GM19397 (cell line): ENCODE data around the gene GALNT9.

Source experiments
- ATAC-seq: cut with Tn5 transposase; IDR thresholded peaks from one replicate; pipeline ENCODE4 v1.9.1; 2021; ENCODE audit warnings: mild to moderate bottlenecking, moderate library complexity; ENCODE audit not compliant: unreplicated experiment

The GALNT9 gene

GRCh38 chr12:132344601-132345000 is 15.2 kb upstream of the GALNT9 start:
- ATAC-seq, result no peak

- no peak for ATAC-seq
These were observed 14.8 kb upstream of the GALNT9 start for GRCh38 chr12:132344181-132344580.

- no peak for ATAC-seq
These were observed 14.1 kb upstream of the GALNT9 start for GRCh38 chr12:132343294-132344004.

GRCh38 chr12:132342251-132343227 is 13.2 kb upstream of the GALNT9 start:
- ATAC-seq, result no peak

GRCh38 chr12:132341318-132342050 is 12.1 kb upstream of the GALNT9 start:
- ATAC-seq, result no peak

GRCh38 chr12:132340266-132341035 is 11.1 kb upstream of the GALNT9 start:
- no peak for ATAC-seq

- no peak for ATAC-seq
These were observed 10.5 kb upstream of the GALNT9 start for GRCh38 chr12:132339856-132340255.

- no peak for ATAC-seq
These were observed 9.4 kb upstream of the GALNT9 start for GRCh38 chr12:132338781-132339180.

GRCh38 chr12:132338311-132338710 is 8.9 kb upstream of the GALNT9 start:
- ATAC-seq, result no peak

GRCh38 chr12:132337557-132337956 is 8.2 kb upstream of the GALNT9 start:
- no peak for ATAC-seq

- no peak for ATAC-seq
These were observed 7.3 kb upstream of the GALNT9 start for GRCh38 chr12:132336451-132337413.

- no peak for ATAC-seq
These were observed 5.9 kb upstream of the GALNT9 start for GRCh38 chr12:132335179-132335756.

- no peak for ATAC-seq
These were observed 4.4 kb upstream of the GALNT9 start for GRCh38 chr12:132333766-132334165.

- ATAC-seq, result no peak
These were observed 3.9 kb upstream of the GALNT9 start for GRCh38 chr12:132333273-132333672.

- no peak for ATAC-seq
These were observed 1.1 kb upstream of the GALNT9 start for GRCh38 chr12:132330549-132330881.

GRCh38 chr12:132329720-132330548 is 545 bp upstream of the GALNT9 start:
- ATAC-seq, result no peak

- ATAC-seq, result no peak
These were observed 933 bp downstream of the GALNT9 start for GRCh38 chr12:132328282-132329029.
